Small intestine (tissue), 7 donors: Measurements from ENCODE around the gene APOL3. TPM values are rescaled to one million over a fixed set of nuclear protein-coding genes. Genes with fewer than 3 reads are reported as not detected.

ENCODE experiments used
- DNase-seq, 2 donors: peaks; one replicate each; pipeline versions ENCODE4 v3.0.0 to v3.0.0-alpha.2; 2013
- FAIRE-seq: peaks from 2 replicates; lab custom pipeline; 2012; peaks lifted over from hg19 to GRCh38; lab: Jason Lieb, UNC
- H3K27ac ChIP-seq, 3 donors: one replicate each; pipeline ENCODE4 v1.5.1; 2013; ENCODE audit warnings: low read length in 2 of 3, mild to moderate bottlenecking in 2 of 3, control low read depth in 1 of 3, inconsistent platforms in 1 of 3, low read depth in 1 of 3, moderate library complexity in 1 of 3
- H3K27me3 ChIP-seq, 3 donors: one replicate each; pipeline ENCODE4 v1.6.1; 2013; ENCODE audit warnings: low read length in 3 of 3, inconsistent platforms in 1 of 3; ENCODE audit not compliant: control insufficient read depth in 3 of 3, insufficient read depth in 3 of 3
- H3K36me3 ChIP-seq, 3 donors: one replicate each; pipeline ENCODE4 v1.6.1; 2013; ENCODE audit warnings: low read length in 3 of 3, inconsistent platforms in 1 of 3, low read depth in 1 of 3, mild to moderate bottlenecking in 1 of 3, moderate library complexity in 1 of 3; ENCODE audit not compliant: control insufficient read depth in 3 of 3, insufficient read depth in 2 of 3
- H3K4me1 ChIP-seq, 3 donors: one replicate each; pipeline ENCODE4 v1.6.1; 2013; ENCODE audit warnings: low read length in 2 of 3, inconsistent platforms in 1 of 3, low read depth in 1 of 3, mild to moderate bottlenecking in 1 of 3, moderate library complexity in 1 of 3; ENCODE audit not compliant: control insufficient read depth in 3 of 3, insufficient read depth in 2 of 3
- H3K4me3 ChIP-seq, 3 donors: one replicate each; pipeline ENCODE4 v1.5.1; 2013; ENCODE audit warnings: low read length in 3 of 3, control low read depth in 1 of 3, inconsistent platforms in 1 of 3, low read depth in 1 of 3, mild to moderate bottlenecking in 1 of 3, moderate library complexity in 1 of 3
- H3K9me3 ChIP-seq, 2 donors: one replicate each; pipeline ENCODE4 v1.6.1; 2013; ENCODE audit warnings: low read depth in 1 of 2, low read length in 1 of 2; ENCODE audit not compliant: control insufficient read depth in 2 of 2, insufficient read depth in 1 of 2
- WGBS, 3 donors: extraction: QIAGEN DNeasy Blood & Tissue Kit; methylation state at CpG; one replicate each; pipeline ENCODE4 v1.1.7; 2013; 5-methylcytosine and 5-hydroxymethylcytosine counted together
- polyA plus RNA-seq, 4 donors: library from polyadenylated mRNA; stranded (reverse) in 3 of 4; unstranded in 1 of 4; fragments of 200-250 nt in 3 of 4; fragments of 120-200 nt in 1 of 4; gene quantifications; one replicate each; pipeline versions ENCODE4 v1.2.1 to v1.2.3, GENCODE V29; 2013
- donor health status: healthy with polysubstance abuse.
- donor health status: control.
- donor health status: control.
- donor health status: Bipolar disorder and iron deficiency.
- donor health status: healthy.

The APOL3 gene
- polyA plus RNA-seq, 4 donors = 9.3 to 44.7 (median 18.0) TPM

DNA sequence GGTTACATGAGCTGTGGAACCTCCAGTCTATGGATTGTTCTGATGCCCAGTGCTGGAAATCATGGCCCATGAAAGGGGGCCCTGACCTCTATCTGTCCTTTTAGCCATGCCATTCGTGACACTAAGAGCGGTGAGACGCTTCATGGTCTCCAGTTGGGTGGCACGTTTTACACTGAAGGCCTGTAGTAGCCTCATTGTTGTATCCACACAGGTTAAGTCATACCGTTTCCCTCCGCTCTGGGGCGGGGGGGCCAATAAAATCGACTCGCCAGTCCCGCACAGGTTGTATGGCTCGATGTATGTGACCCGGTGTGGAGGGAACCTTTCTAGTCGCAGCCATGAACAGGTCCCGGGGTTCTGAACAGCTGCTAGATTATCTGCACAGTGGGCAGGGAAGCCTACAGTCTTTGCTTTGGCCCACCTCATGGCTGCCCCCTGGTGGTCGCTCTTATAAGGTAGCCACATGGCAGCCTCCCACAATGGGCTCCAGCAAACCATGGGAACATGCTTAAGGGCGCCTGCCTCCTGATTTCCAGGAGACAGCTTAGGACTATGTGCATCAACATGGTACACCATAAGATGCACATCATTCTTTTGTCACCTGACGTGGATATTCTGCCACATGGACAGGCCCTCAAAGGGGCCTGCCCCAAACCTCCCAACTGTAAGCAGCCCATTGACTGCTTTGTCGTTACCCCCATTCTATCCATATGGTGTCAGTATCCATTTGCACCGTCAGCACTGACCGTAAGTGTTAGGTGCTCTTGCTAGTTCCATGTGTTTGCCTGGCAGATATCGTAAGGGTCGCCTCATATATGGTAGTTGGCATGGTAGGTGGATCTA, 19.7 kb upstream of the APOL3 start:
- FAIRE-seq (no peak), DNase-seq (peak; percentile 81 to 82)
- H3K9me3 ChIP-seq = no peaks in the 10 kb centered on the region
- H3K4me1 ChIP-seq = no peaks in the 10 kb centered on the region
- H3K36me3 ChIP-seq = no peaks in the 10 kb centered on the region
- WGBS, 3 donors = 39 to 56% (median 41%) methylated on average over 22 of the region's 22 CpGs
- H3K4me3 ChIP-seq = no peak overlapping the region
- H3K27ac ChIP-seq = no peak overlapping the region
- H3K27me3 ChIP-seq = no peaks in the 10 kb centered on the region

DNA sequence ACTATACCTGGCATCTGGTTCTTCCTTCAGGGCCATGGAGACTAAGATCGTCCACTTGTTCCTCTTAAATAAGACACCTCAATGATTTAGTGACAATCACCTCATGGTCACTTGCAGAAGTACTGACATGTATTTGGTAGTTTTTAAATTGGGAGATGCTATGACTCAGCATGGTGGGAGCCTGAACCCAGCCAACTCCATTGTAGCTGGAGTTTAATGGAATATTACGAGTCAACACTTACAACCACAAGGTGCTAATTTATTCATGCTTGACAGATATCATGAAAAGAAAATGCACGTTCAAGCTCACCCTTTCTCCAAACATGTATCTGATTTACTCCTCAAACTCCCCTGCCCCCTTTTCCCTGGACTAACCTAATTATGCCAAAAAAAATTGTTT, 16.6 kb upstream of the APOL3 start:
- 81 to 85% (median 83%) methylated on average over 3 of the region's 3 CpGs for WGBS, 3 donors
- Histone ChIP-seq H3K27ac (no peak overlapping the region), H3K27me3 (no peaks in the 10 kb centered on the region), H3K4me1 (no peaks in the 10 kb centered on the region), H3K4me3 (no peak overlapping the region), H3K36me3 (no peaks in the 10 kb centered on the region), H3K9me3 (no peaks in the 10 kb centered on the region)
- DNase-seq = no peak
- no peak for FAIRE-seq

DNA sequence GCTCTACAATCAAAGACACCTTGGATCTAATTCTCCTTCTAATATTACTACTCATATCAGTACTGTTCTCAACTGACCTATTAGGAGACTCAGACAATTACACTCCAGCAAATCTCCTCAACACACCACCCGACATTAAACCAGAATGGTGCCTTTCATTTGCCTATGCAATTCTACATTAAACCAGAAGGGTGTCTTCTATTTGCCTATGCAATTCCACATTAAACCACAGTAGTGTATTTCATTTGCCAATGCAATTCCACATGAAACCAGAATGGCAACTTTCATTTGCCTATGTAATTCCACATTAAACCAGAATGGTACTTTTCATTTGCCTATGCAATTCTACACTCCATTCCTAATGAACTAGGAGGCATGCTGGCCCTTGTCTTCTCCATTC, 15.3 kb upstream of the APOL3 start:
- no peak for DNase-seq
- Histone ChIP-seq H3K27me3 (no peaks in the 10 kb centered on the region), H3K4me1 (no peaks in the 10 kb centered on the region), H3K27ac (no peak overlapping the region), H3K9me3 (no peaks in the 10 kb centered on the region), H3K4me3 (no peak overlapping the region), H3K36me3 (no peaks in the 10 kb centered on the region)
- 44 to 65% (median 47%) methylated on average over 1 of the region's 1 CpG for WGBS, 3 donors
- no peak for FAIRE-seq

DNA sequence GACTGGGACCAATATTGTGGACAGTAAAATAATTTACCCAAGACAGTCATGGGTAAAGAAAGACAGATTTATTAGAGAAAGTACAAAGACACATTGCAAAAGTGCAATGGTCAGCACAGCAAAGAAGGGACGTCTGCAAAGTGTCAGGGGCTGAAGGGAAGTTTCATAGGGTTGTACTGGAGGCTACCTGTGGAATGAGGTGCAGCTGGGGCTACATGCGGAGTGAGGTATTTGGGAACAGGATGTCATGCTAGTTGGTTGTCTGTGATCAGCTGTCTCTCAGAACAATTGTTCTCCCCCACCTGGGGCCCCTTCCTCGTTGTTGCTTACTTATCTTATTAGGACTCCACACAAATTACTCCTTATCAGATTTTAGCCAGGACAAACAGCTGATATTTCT, 11.4 kb upstream of the APOL3 start:
- Histone ChIP-seq H3K27ac (no peak overlapping the region), H3K27me3 (no peaks in the 10 kb centered on the region), H3K4me3 (no peak overlapping the region), H3K9me3 (no peaks in the 10 kb centered on the region), H3K36me3 (no peaks in the 10 kb centered on the region), H3K4me1 (no peaks in the 10 kb centered on the region)
- FAIRE-seq = no peak
- WGBS, 3 donors = 21 to 50% (median 36%) methylated on average over 3 of the region's 3 CpGs
- no peak for DNase-seq

DNA sequence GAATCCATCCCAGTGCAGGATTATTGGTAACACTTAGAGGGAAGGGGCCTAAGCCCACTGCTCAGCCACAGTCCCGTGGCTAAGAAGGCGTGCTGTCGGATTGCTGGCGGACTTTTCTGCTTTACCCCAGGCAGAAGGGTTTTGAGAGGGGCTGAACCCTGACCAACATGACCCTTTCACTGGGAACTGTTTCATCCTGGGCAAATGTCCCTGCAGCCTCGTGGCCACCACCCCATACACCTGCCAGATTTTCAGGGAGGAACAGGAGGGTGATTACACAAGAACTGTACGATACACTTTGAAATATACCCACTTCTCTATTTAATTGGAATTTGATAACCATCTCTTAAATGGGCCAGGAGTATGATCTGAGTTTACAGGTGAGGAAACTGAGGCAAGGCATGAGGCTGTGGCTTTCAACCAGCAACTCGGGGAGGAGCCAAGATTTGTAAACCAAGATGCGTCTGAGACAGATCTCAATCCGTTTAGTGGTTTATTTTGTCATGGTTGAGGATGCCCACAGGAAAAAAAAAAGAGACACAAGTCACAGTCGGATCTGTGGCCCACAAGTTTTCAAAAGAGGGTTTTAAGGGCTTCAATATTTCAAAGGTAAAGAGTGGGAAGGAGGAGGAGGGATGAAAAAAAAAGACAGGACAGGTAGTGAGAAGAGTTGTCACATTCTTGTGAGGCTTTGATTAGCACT, 6.1 kb upstream of the APOL3 start:
- no peaks in the 10 kb centered on the region for H3K4me1 ChIP-seq
- DNase-seq = peak in 1 of 2 donors; percentile 34
- no peak overlapping the region for H3K4me3 ChIP-seq
- no peaks in the 10 kb centered on the region for H3K9me3 ChIP-seq
- H3K36me3 ChIP-seq = no peaks in the 10 kb centered on the region
- H3K27ac ChIP-seq = no peak overlapping the region
- no peak for FAIRE-seq
- 70 to 79% (median 77%) methylated on average over 10 of the region's 10 CpGs for WGBS, 3 donors
- H3K27me3 ChIP-seq = no peaks in the 10 kb centered on the region

DNA sequence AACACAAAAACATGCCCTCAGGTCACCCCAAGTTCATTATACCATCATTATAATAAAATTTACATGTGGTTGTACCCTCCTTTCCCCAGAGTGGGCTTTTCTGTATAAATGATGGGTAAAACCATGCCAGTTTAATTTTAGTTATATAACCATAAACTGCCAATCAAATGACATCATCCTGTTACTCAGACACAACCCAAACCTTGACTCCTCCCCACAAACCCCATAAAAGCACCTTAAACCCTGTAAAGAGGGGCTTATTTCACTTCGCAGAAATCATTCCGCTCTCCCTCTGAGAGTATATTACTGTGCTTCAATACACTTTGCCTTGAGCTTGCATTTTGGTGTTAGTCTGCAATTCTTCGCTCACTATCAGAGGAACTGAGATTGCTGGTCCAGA, 5.5 kb upstream of the APOL3 start:
- Histone ChIP-seq H3K4me3 (no peak overlapping the region), H3K27ac (no peak overlapping the region), H3K4me1 (no peaks in the 10 kb centered on the region), H3K27me3 (no peaks in the 10 kb centered on the region), H3K9me3 (no peaks in the 10 kb centered on the region), H3K36me3 (no peaks in the 10 kb centered on the region)
- no peak for DNase-seq
- FAIRE-seq = no peak
- WGBS, 3 donors = 93 to 99% (median 95%) methylated on average over 3 of the region's 3 CpGs

DNA sequence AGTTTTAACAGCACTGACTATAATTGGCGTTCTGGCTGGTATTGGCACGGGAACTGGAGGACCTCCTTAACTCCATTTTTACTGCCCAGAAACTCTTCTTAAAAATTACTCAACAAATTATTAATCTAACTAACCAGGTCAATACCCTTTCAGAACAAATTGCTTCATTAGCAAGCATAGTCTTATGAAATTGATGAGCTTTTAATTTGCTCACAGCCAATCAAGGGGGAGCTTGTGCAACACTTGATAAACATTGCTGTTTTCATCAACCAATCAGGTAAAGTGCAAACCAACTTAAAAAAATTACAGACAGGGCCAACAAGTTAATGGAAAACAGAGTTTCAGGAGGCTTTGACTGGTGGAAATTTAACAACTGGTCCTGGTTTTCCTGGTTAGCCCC, 4.6 kb upstream of the APOL3 start:
- Histone ChIP-seq H3K36me3 (no peaks in the 10 kb centered on the region), H3K4me1 (no peaks in the 10 kb centered on the region), H3K27me3 (no peaks in the 10 kb centered on the region), H3K9me3 (no peaks in the 10 kb centered on the region), H3K4me3 (no peak overlapping the region), H3K27ac (no peak overlapping the region)
- DNase-seq (no peak), FAIRE-seq (no peak)
- WGBS, 3 donors = 86 to 94% (median 94%) methylated on average over 2 of the region's 2 CpGs

DNA sequence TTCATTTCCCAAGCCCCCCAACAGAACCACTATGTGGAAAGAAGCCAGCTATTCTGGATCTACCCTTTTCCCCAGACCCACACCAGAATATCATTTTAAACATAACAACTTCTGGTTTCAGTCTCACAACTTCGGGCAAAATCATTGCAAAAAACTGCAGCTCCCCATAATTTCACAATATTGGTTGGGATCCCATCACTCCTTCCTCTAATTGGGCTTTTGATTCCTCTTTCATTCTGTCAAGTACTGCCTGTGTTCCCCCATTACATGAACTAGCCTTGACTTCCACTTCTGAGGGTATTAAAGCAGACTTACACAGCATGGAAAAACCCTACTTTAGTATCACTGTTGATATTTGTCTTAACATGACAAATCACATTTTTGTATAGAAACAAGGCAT, 4.1 kb upstream of the APOL3 start:
- no peaks in the 10 kb centered on the region for H3K4me1 ChIP-seq
- no peaks in the 10 kb centered on the region for H3K9me3 ChIP-seq
- no peak overlapping the region for H3K27ac ChIP-seq
- H3K4me3 ChIP-seq = no peak overlapping the region
- H3K27me3 ChIP-seq = no peaks in the 10 kb centered on the region
- FAIRE-seq (no peak), DNase-seq (no peak)
- no peaks in the 10 kb centered on the region for H3K36me3 ChIP-seq
- 73 to 83% (median 73%) methylated on average over 1 of the region's 1 CpG for WGBS, 3 donors
